Mesenchymal stem cell (in vitro differentiated cells and primary cell): ENCODE measurements around the gene SLC22A14.
"Not testable (repeated sequence)": the region's sequence is repeated elsewhere in the genome, so short reads cannot be mapped to it uniquely, and the experiment has no call there.

Experiments
- DNase-seq: peaks from one replicate; pipeline ENCODE4 v3.0.0-alpha.2; 2013
- H2AFZ ChIP-seq: one replicate; pipeline ENCODE4 v1.6.1; 2013; ENCODE audit warnings: low read depth, mild to moderate bottlenecking, control low read depth, inconsistent platforms, low read length, moderate library complexity
- H2AK5ac ChIP-seq: 2 replicates; pipeline ENCODE4 v1.6.1; 2013; ENCODE audit warnings: low read length, moderate library complexity, mild to moderate bottlenecking, inconsistent platforms; ENCODE audit not compliant: severe bottlenecking
- H2BK120ac ChIP-seq: one replicate; pipeline ENCODE4 v1.6.1; 2013; ENCODE audit warnings: low read depth, mild to moderate bottlenecking, inconsistent platforms, low read length, moderate library complexity
- H2BK12ac ChIP-seq, 2 experiments: one replicate each; pipeline ENCODE4 v1.6.1; 2013; ENCODE audit warnings: inconsistent platforms in 2 of 2, low read length in 2 of 2, mild to moderate bottlenecking in 2 of 2, moderate library complexity in 2 of 2, control low read depth in 1 of 2
- H2BK15ac ChIP-seq: one replicate; pipeline ENCODE4 v1.6.1; 2013; ENCODE audit warnings: mild to moderate bottlenecking, low read depth, inconsistent platforms; ENCODE audit not compliant: poor library complexity, severe bottlenecking
- H2BK5ac ChIP-seq: 2 replicates; pipeline ENCODE4 v1.6.1; 2013; ENCODE audit warnings: low read depth, mild to moderate bottlenecking, low read length, control low read depth, inconsistent platforms; ENCODE audit not compliant: poor library complexity, severe bottlenecking
- H3K14ac ChIP-seq, 2 experiments: one replicate each; pipeline ENCODE4 v1.6.1; 2013; ENCODE audit warnings: inconsistent platforms in 2 of 2, low read length in 2 of 2, control low read depth in 1 of 2, mild to moderate bottlenecking in 1 of 2, moderate library complexity in 1 of 2
- H3K18ac ChIP-seq, 2 experiments: one replicate each; pipeline ENCODE4 v1.6.1; 2013; ENCODE audit warnings: inconsistent platforms in 2 of 2, low read length in 2 of 2, control low read depth in 1 of 2, low read depth in 1 of 2, mild to moderate bottlenecking in 1 of 2
- H3K23ac ChIP-seq, 2 experiments: one replicate each; pipeline ENCODE4 v1.6.1; 2013; ENCODE audit warnings: inconsistent platforms in 2 of 2, low read length in 2 of 2, mild to moderate bottlenecking in 2 of 2, moderate library complexity in 2 of 2, control low read depth in 1 of 2
- H3K27ac ChIP-seq: 2 replicates; pipeline ENCODE4 v1.5.1; 2013; ENCODE audit warnings: mild to moderate bottlenecking, moderate library complexity, low read length, control low read depth, inconsistent platforms; ENCODE audit not compliant: poor library complexity, severe bottlenecking
- H3K27me3 ChIP-seq, 2 experiments: 2 replicates each; pipeline versions ENCODE4 v1.6.1 to v1.7.0; 2013; ENCODE audit warnings: low read length in 2 of 2, mild to moderate bottlenecking in 2 of 2, moderate library complexity in 2 of 2, control low read depth in 1 of 2, inconsistent platforms in 1 of 2; ENCODE audit not compliant: control insufficient read depth in 1 of 2, insufficient read depth in 1 of 2
- H3K36me3 ChIP-seq, 2 experiments: 2 replicates each; pipeline versions ENCODE4 v1.6.1 to v1.7.0; 2013; ENCODE audit warnings: low read length in 2 of 2, control low read depth in 1 of 2, inconsistent platforms in 1 of 2, low read depth in 1 of 2, mild to moderate bottlenecking in 1 of 2; ENCODE audit not compliant: insufficient read depth in 2 of 2, control insufficient read depth in 1 of 2
- H3K4ac ChIP-seq, 2 experiments: one replicate each; pipeline ENCODE4 v1.6.1; 2013; ENCODE audit warnings: inconsistent platforms in 2 of 2, low read length in 2 of 2, mild to moderate bottlenecking in 2 of 2, moderate library complexity in 2 of 2, control low read depth in 1 of 2, low read depth in 1 of 2
- H3K4me1 ChIP-seq: 2 replicates; pipeline ENCODE4 v1.6.1; 2013; ENCODE audit warnings: low read depth, low read length, control low read depth; ENCODE audit not compliant: control insufficient read depth, insufficient read depth
- H3K4me2 ChIP-seq: 2 replicates; pipeline ENCODE4 v1.6.1; 2013; ENCODE audit warnings: low read length, mild to moderate bottlenecking, inconsistent platforms; ENCODE audit not compliant: poor library complexity, severe bottlenecking
- H3K4me3 ChIP-seq, 2 experiments: 2 replicates each; pipeline versions ENCODE4 v1.5.1 to v1.7.0; 2013; ENCODE audit warnings: low read length in 2 of 2, mild to moderate bottlenecking in 2 of 2, control low read depth in 1 of 2, low read depth in 1 of 2; ENCODE audit not compliant: insufficient read depth in 1 of 2
- H3K79me1 ChIP-seq: replicated peaks from 2 replicates; pipeline ENCODE4 v1.6.1; 2013; ENCODE audit warnings: mild to moderate bottlenecking, control low read depth, low read length, inconsistent platforms; ENCODE audit not compliant: poor library complexity, severe bottlenecking
- H3K9ac ChIP-seq: 2 replicates; pipeline ENCODE4 v1.7.0; 2013; ENCODE audit warnings: mild to moderate bottlenecking, low read length, moderate library complexity
- H3K9me3 ChIP-seq: 2 replicates; pipeline ENCODE4 v1.7.0; 2013; ENCODE audit warnings: mild to moderate bottlenecking, low read length; ENCODE audit not compliant: control insufficient read depth
- H4K8ac ChIP-seq: one replicate; pipeline ENCODE4 v1.6.1; 2013; ENCODE audit warnings: inconsistent platforms, mild to moderate bottlenecking, low read length, moderate library complexity
- H4K91ac ChIP-seq: one replicate; pipeline ENCODE4 v1.6.1; 2013; ENCODE audit warnings: mild to moderate bottlenecking, low read length, inconsistent platforms
- WGBS: methylation state at CpG from one replicate; pipeline ENCODE4 v1.1.7; 2013; ENCODE audit warnings: mixed read lengths; 5-methylcytosine and 5-hydroxymethylcytosine counted together

The SLC22A14 gene

DNA sequence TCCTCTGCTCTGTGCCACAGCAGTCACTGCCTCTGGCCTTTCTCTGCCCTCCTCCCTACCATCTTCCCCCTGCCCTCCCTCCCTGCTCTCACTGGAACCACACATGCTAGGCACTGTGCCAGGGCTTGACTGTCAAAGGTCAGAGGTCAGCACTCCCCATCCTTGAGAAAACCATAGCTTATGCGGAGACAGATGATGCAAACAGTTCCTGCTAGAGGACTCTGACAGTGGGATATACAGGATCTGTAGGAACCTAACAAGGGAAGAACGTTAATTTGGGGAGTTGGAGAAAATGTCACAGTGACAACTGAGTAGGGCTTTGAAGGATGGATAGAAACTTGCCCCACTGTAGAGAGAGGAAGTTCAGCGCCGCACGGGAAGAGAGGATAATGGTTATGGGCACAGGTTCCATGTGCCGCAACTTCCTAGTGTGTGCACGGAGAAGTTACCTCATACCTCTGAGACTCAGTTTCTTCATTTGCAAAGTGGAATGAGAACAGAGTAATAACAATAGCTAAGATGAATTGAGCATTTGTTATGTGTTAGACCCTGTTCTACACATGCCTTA, 35.2 kb downstream of the SLC22A14 start:
- H3K9me3 ChIP-seq = no peaks in the 10 kb centered on the region
- H3K18ac ChIP-seq = no peak overlapping the region
- H2AK5ac ChIP-seq = no peak overlapping the region
- no peak overlapping the region for H2BK12ac ChIP-seq
- no peaks in the 10 kb centered on the region for H3K36me3 ChIP-seq
- DNase-seq = no peak
- WGBS = 90% methylated on average over 7 of the region's 7 CpGs
- H3K4me2 ChIP-seq = no peak overlapping the region
- no peak overlapping the region for H4K91ac ChIP-seq
- H3K4me3 ChIP-seq = no peak overlapping the region
- H3K27ac ChIP-seq = no peak overlapping the region
- H2BK5ac ChIP-seq = no peak overlapping the region
- H3K4me1 ChIP-seq = no peaks in the 10 kb centered on the region
- no peak overlapping the region for H3K23ac ChIP-seq
- H3K79me1 ChIP-seq = no peaks in the 10 kb centered on the region
- no peak overlapping the region for H4K8ac ChIP-seq
- H3K27me3 ChIP-seq = peaks cover 3 to 8% of the 10 kb centered on the region in 2 experiments
- H2BK15ac ChIP-seq = no peak overlapping the region
- H3K14ac ChIP-seq = no peak overlapping the region
- no peak overlapping the region for H3K9ac ChIP-seq
- H2BK120ac ChIP-seq = no peak overlapping the region
- no peak overlapping the region for H3K4ac ChIP-seq
- no peak overlapping the region for H2AFZ ChIP-seq

DNA sequence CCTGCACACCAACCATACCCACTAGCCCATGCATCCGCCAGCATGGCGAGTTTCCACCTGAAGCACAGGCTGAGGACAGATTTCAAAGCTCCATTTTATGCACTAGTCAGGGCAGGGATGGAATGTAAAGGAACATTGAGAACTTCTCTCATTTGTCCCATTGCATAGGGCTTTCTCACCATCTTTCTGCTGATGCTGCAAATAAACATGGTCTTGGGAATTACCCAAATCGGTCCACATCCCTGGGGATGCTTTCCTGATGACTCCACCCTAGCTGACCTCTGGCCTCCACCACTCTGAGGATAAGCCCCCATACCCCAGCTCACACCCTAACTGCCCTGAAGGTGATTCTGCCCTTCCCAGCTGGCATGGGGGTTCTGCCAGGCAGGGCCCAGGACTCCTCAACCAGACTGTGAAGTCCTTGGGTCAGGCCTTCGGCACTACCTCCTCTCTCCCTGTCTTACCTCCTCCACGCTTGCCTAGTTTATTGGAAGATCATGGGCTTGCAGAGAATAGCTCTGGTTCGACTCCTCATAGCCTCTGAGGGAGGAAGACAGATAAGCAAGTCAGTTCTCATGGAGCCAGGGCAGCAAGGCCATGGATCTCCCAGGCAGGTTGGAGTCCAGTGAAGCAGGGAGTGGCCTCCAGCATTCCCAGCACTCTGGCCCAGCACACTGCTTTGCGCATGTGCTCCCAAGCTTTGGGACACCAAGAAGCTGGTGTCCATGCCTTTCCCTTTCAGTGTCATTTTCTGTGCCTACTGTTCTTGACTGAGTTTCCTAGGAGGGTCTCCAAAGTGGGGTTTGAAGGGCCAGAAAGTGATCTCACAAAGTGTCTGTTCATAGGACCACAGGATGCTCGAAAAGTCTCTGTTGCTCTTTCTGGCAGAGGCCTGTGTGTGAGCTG, 36.9 kb downstream of the SLC22A14 start:
- no peak overlapping the region for H2AFZ ChIP-seq
- no peak overlapping the region for H3K4ac ChIP-seq
- no peak overlapping the region for H2BK12ac ChIP-seq
- no peaks in the 10 kb centered on the region for H3K4me1 ChIP-seq
- H3K9me3 ChIP-seq = no peaks in the 10 kb centered on the region
- H2BK15ac ChIP-seq = no peak overlapping the region
- H3K27ac ChIP-seq = no peak overlapping the region
- H3K9ac ChIP-seq = no peak overlapping the region
- H2BK5ac ChIP-seq = no peak overlapping the region
- 90% methylated on average over 8 of the region's 8 CpGs for WGBS
- no peak overlapping the region for H3K23ac ChIP-seq
- no peak overlapping the region for H4K91ac ChIP-seq
- H3K4me3 ChIP-seq = no peak overlapping the region
- H3K27me3 ChIP-seq = peaks cover 7 to 8% of the 10 kb centered on the region in 2 experiments
- H3K18ac ChIP-seq = no peak overlapping the region
- no peaks in the 10 kb centered on the region for H3K79me1 ChIP-seq
- H4K8ac ChIP-seq = no peak overlapping the region
- no peak overlapping the region for H2AK5ac ChIP-seq
- H3K14ac ChIP-seq = peak overlapping the region in 1 of 2 experiments; percentile 41
- no peak overlapping the region for H3K4me2 ChIP-seq
- no peak overlapping the region for H2BK120ac ChIP-seq
- DNase-seq = no peak
- H3K36me3 ChIP-seq = no peaks in the 10 kb centered on the region

DNA sequence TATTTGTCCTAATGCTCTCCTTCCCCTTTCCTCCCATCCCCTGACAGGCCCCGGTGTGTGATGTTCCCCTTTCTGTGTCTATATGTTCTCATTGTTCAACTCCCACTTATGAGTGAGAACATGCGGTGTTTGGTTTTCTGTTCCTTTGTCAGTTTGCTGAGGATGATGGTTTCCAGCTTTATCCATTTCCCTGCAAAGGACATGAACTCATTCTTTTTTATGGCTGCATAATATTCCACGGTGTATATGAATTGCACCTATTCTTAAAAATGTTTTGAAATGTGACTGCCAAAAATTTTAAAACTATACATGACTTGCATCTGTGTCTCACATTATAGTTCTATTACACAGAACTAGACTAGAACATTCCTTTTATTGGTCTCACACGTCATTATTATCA, 38.5 kb downstream of the SLC22A14 start:
- not testable (repeated sequence) for H3K79me1 ChIP-seq, H2BK12ac ChIP-seq, H4K91ac ChIP-seq, H2AK5ac ChIP-seq, H2BK15ac ChIP-seq, H3K4ac ChIP-seq, H4K8ac ChIP-seq, H3K27me3 ChIP-seq, H3K4me2 ChIP-seq, H2AFZ ChIP-seq, H3K4me3 ChIP-seq, H2BK120ac ChIP-seq, H3K27ac ChIP-seq, H3K36me3 ChIP-seq, H3K23ac ChIP-seq, H3K18ac ChIP-seq, H3K4me1 ChIP-seq, DNase-seq, H3K9ac ChIP-seq, H3K9me3 ChIP-seq, H2BK5ac ChIP-seq, H3K14ac ChIP-seq
- no CpG with 5 or more reads among the region's 4 CpGs for WGBS

DNA sequence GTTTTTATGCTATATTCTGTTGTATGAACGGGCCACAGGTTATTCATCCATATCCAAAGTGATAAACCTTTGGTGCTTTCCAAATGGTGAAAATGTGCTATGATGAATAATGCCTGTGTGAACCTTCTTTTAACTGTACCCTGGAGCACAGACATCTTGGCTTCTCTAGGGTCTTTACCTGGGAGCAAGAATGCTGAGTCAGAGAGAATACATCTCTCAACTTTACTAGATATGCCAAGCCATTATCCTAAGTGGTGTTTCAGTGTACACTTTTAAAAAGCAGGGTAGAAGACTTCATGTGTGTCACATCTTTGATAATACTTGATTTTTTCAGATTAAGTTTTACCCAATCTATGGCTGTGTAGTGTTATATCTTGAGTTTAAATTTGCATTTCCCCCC, 41.0 kb downstream of the SLC22A14 start:
- no peak overlapping the region for H3K23ac ChIP-seq
- no peak overlapping the region for H3K9ac ChIP-seq
- no peak overlapping the region for H4K8ac ChIP-seq
- H3K18ac ChIP-seq = no peak overlapping the region
- no peaks in the 10 kb centered on the region for H3K4me1 ChIP-seq
- H3K4me3 ChIP-seq = no peak overlapping the region
- no peak overlapping the region for H3K27ac ChIP-seq
- no peak overlapping the region for H2BK5ac ChIP-seq
- 100% methylated on average over 1 of the region's 1 CpG for WGBS
- H2BK12ac ChIP-seq = no peak overlapping the region
- H3K27me3 ChIP-seq = peaks cover 0 to 3% of the 10 kb centered on the region in 2 experiments
- no peak overlapping the region for H4K91ac ChIP-seq
- no peak for DNase-seq
- no peak overlapping the region for H3K4ac ChIP-seq
- H3K9me3 ChIP-seq = peaks cover 14% of the 10 kb centered on the region
- H3K14ac ChIP-seq = no peak overlapping the region
- H2BK15ac ChIP-seq = no peak overlapping the region
- H2BK120ac ChIP-seq = no peak overlapping the region
- no peak overlapping the region for H2AFZ ChIP-seq
- H3K79me1 ChIP-seq = no peaks in the 10 kb centered on the region
- H2AK5ac ChIP-seq = no peak overlapping the region
- H3K36me3 ChIP-seq = peaks cover 0 to 5% of the 10 kb centered on the region in 2 experiments
- no peak overlapping the region for H3K4me2 ChIP-seq
